ENCODE data around the gene CYP2A7.
"Not testable (repeated sequence)": the region's sequence is repeated elsewhere in the genome, so short reads cannot be mapped to it uniquely, and the experiment has no call there.

GRCh38 chr19:40838477-40838876 lies 43.6 kb downstream of the CYP2A7 start:
- not testable (repeated sequence) for TF ChIP-seq USF1 (CRISPR knock-in tag; IDR thresholded peaks at IDR 0.05); KDM4B (IDR thresholded peaks at IDR 0.05; ENCODE audit: borderline replicate concordance in 2 of 2, low read depth in 1 of 2); SMAD4 (CRISPR knock-in tag; conservative IDR thresholded peaks at IDR 0.05); ETS2 (tag; IDR thresholded peaks at IDR 0.05; ENCODE audit: borderline replicate concordance, poor library complexity, severe bottlenecking); CHD7 (IDR thresholded peaks at IDR 0.05; ENCODE audit: low read depth, low read length); PTBP1 (IDR thresholded peaks at IDR 0.05; ENCODE audit: low read depth, low read length); EP300 (IDR thresholded peaks at IDR 0.05; ENCODE audit: low read length); ZNF655 (CRISPR knock-in tag; IDR thresholded peaks at IDR 0.05); ZC3H11A (IDR thresholded peaks at IDR 0.05; ENCODE audit: low read depth, low read length); TOE1 (CRISPR knock-in tag; IDR thresholded peaks at IDR 0.05; ENCODE audit: borderline replicate concordance, low read depth); TAF7 (tag; IDR thresholded peaks at IDR 0.05); SMARCB1 (IDR thresholded peaks at IDR 0.05; ENCODE audit: insufficient read length, low read depth); SRSF1 (IDR thresholded peaks at IDR 0.05; ENCODE audit: low read depth, low read length)
- TF ChIP-seq, protein P1, sequence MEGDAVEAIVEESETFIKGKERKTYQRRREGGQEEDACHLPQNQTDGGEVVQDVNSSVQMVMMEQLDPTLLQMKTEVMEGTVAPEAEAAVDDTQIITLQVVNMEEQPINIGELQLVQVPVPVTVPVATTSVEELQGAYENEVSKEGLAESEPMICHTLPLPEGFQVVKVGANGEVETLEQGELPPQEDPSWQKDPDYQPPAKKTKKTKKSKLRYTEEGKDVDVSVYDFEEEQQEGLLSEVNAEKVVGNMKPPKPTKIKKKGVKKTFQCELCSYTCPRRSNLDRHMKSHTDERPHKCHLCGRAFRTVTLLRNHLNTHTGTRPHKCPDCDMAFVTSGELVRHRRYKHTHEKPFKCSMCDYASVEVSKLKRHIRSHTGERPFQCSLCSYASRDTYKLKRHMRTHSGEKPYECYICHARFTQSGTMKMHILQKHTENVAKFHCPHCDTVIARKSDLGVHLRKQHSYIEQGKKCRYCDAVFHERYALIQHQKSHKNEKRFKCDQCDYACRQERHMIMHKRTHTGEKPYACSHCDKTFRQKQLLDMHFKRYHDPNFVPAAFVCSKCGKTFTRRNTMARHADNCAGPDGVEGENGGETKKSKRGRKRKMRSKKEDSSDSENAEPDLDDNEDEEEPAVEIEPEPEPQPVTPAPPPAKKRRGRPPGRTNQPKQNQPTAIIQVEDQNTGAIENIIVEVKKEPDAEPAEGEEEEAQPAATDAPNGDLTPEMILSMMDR (IDR thresholded peaks at IDR 0.05 in 2 of 3, conservative IDR thresholded peaks at IDR 0.05 in 1 of 3; ENCODE audit: insufficient read depth in 2 of 3, low read depth in 1 of 3, low read length in 3 of 3) = not testable (repeated sequence)
- peak; percentile 28; the same call in 1 of the 2 replicates for TF ChIP-seq TOE1 (IDR thresholded peaks at IDR 0.05; ENCODE audit: borderline replicate concordance)
